TTC549 (cell line): Measurements from ENCODE around the gene ARFGEF2.
"Not testable (repeated sequence)": the region's sequence is repeated elsewhere in the genome, so short reads cannot be mapped to it uniquely, and the experiment has no call there.

ENCODE experiments used
- FAIRE-seq: peaks from 2 replicates; lab custom pipeline; 2012; peaks lifted over from hg19 to GRCh38; lab: Jason Lieb, UNC

Gene ARFGEF2

GRCh38 chr20:48930035-48930434, 8.5 kb downstream of the ARFGEF2 start:
- no peak for FAIRE-seq

GRCh38 chr20:48930878-48931277, 9.4 kb downstream of the ARFGEF2 start:
- no peak for FAIRE-seq

- no peak for FAIRE-seq
Observed at GRCh38 chr20:48931527-48932374, 10.2 kb downstream of the ARFGEF2 start.

- no peak for FAIRE-seq
Observed at GRCh38 chr20:48932375-48932941, 10.9 kb downstream of the ARFGEF2 start.

GRCh38 chr20:48933017-48933766, 11.7 kb downstream of the ARFGEF2 start:
- FAIRE-seq: no peak

- not testable (repeated sequence) for FAIRE-seq
Observed at GRCh38 chr20:48934273-48934877, 12.9 kb downstream of the ARFGEF2 start.

GRCh38 chr20:48934966-48935365, 13.5 kb downstream of the ARFGEF2 start:
- not testable (repeated sequence) for FAIRE-seq

- FAIRE-seq: not testable (repeated sequence)
Observed at GRCh38 chr20:48936178-48936577, 14.7 kb downstream of the ARFGEF2 start.

GRCh38 chr20:48937674-48938073, 16.2 kb downstream of the ARFGEF2 start:
- no peak for FAIRE-seq

- no peak for FAIRE-seq
Observed at GRCh38 chr20:48938670-48939069, 17.2 kb downstream of the ARFGEF2 start.

GRCh38 chr20:48940170-48940569, 18.7 kb downstream of the ARFGEF2 start:
- no peak for FAIRE-seq

GRCh38 chr20:48941467-48941866, 20.0 kb downstream of the ARFGEF2 start:
- no peak for FAIRE-seq

- no peak for FAIRE-seq
Observed at GRCh38 chr20:48942730-48943129, 21.2 kb downstream of the ARFGEF2 start.

GRCh38 chr20:48944663-48945297, 23.3 kb downstream of the ARFGEF2 start:
- FAIRE-seq: no peak

- FAIRE-seq: no peak
Observed at GRCh38 chr20:48945840-48946514, 24.5 kb downstream of the ARFGEF2 start.

- FAIRE-seq: no peak
Observed at GRCh38 chr20:48948612-48949011, 27.1 kb downstream of the ARFGEF2 start.

GRCh38 chr20:48949304-48950170, 28.0 kb downstream of the ARFGEF2 start:
- no peak for FAIRE-seq

- no peak for FAIRE-seq
Observed at GRCh38 chr20:48951041-48951440, 29.5 kb downstream of the ARFGEF2 start.

- FAIRE-seq: no peak
Observed at GRCh38 chr20:48951646-48952045, 30.1 kb downstream of the ARFGEF2 start.

- FAIRE-seq: no peak
Observed at GRCh38 chr20:48952656-48953055, 31.1 kb downstream of the ARFGEF2 start.

GRCh38 chr20:48953653-48954052, 32.1 kb downstream of the ARFGEF2 start:
- no peak for FAIRE-seq
